ENCODE measurements around the gene RELB. TPM values are rescaled to one million over a fixed set of nuclear protein-coding genes. Genes with fewer than 3 reads are reported as not detected.

Gene RELB
- total and polyA plus RNA-seq, 10 of the 15 experiments (the other 5 are each of a cell fraction or from before 2014, with no cell fraction given) = 0.66 to 43.8 (median 12.8) TPM

GRCh38 chr19:45059258-45059965, 58.1 kb downstream of the RELB start (continued):
- TF ChIP-seq HDGF (IDR thresholded peaks at IDR 0.05) (0 out of 2 replicates have a peak, but pooled peaks have one; percentile 71), CTCF (IDR thresholded peaks at IDR 0.05 in 2 of 3, conservative IDR thresholded peaks at IDR 0.05 in 1 of 3; ENCODE audit: control insufficient read depth in 2 of 3, extremely low read depth in 1 of 3, insufficient read depth in 1 of 3, low read depth in 3 of 3, low read length in 3 of 3) (peak; percentile 90 to 97 (median 90)), CREM (IDR thresholded peaks at IDR 0.05; ENCODE audit: low read depth) (no peak), E2F4 (IDR thresholded peaks at IDR 0.05; ENCODE audit: low read depth, low read length) (no peak), HDAC6 (IDR thresholded peaks at IDR 0.05; ENCODE audit: unreplicated experiment) (no peak), TAF1 (IDR thresholded peaks at IDR 0.05; ENCODE audit: borderline replicate concordance, low read depth, low read length) (no peak), EP300 (IDR thresholded peaks at IDR 0.05; ENCODE audit: borderline replicate concordance in 1 of 2, control insufficient read depth in 1 of 2, low read depth in 2 of 2, low read length in 2 of 2) (no peak), GATAD2B (conservative IDR thresholded peaks at IDR 0.05; ENCODE audit: low read depth) (0 out of 2 replicates have a peak, but pooled peaks have one; percentile 44), RAD21 (IDR thresholded peaks at IDR 0.05; ENCODE audit: insufficient read depth, low read depth, low read length) (peak; percentile 93), RELA (IDR thresholded peaks at IDR 0.05; ENCODE audit: borderline replicate concordance, partially characterized antibody) (peak; percentile 24)
